Loucy (cell line): Measurements from ENCODE around the gene VAPB.

Experiments
- H2AFZ ChIP-seq: fragments of 200-600 bp; sonication (generic); 2 replicates; pipeline ENCODE4 v1.6.0; 2016; ENCODE audit warnings: antibody characterized with exemption, mild to moderate bottlenecking, low read length, moderate library complexity
- H3F3A ChIP-seq: fragments of 200-600 bp; 2 replicates; pipeline ENCODE4 v1.6.0; 2016; ENCODE audit warnings: antibody characterized with exemption, low read depth, mild to moderate bottlenecking
- H3K27me3 ChIP-seq: fragments of 200-600 bp; sonication (generic); 2 replicates; pipeline ENCODE4 v1.6.1; 2014; ENCODE audit warnings: low read length, mild to moderate bottlenecking; ENCODE audit not compliant: insufficient read depth, poor library complexity, severe bottlenecking
- H3K36me3 ChIP-seq: fragments of 200-600 bp; sonication (generic); 2 replicates; pipeline ENCODE4 v1.6.1; 2016; ENCODE audit warnings: low read length; ENCODE audit not compliant: insufficient read depth
- H3K4me1 ChIP-seq: fragments of 200-600 bp; sonication (generic); 2 replicates; pipeline ENCODE4 v1.5.1; 2014; ENCODE audit warnings: low read length, mild to moderate bottlenecking; ENCODE audit not compliant: insufficient read depth, poor library complexity, severe bottlenecking
- H3K4me2 ChIP-seq: fragments of 200-600 bp; sonication (generic); 2 replicates; pipeline ENCODE4 v1.6.0; 2014; ENCODE audit warnings: antibody characterized with exemption, low read length, low read depth, mild to moderate bottlenecking; ENCODE audit not compliant: poor library complexity, severe bottlenecking
- H3K4me3 ChIP-seq: fragments of 200-600 bp; sonication (generic); 2 replicates; pipeline ENCODE4 v1.5.1; 2014; ENCODE audit warnings: low read length, mild to moderate bottlenecking, mixed read lengths; ENCODE audit not compliant: poor library complexity, severe bottlenecking
- H3K79me2 ChIP-seq: fragments of 200-600 bp; sonication (generic); 2 replicates; pipeline ENCODE4 v1.6.1; 2014; ENCODE audit warnings: low read length; ENCODE audit not compliant: insufficient read depth
- H3K9ac ChIP-seq: fragments of 200-600 bp; sonication (generic); 2 replicates; pipeline ENCODE4 v1.6.0; 2014; ENCODE audit warnings: mild to moderate bottlenecking, low read depth, low read length, moderate library complexity; ENCODE audit not compliant: poor library complexity, severe bottlenecking
- H3K9me2 ChIP-seq: fragments of 200-600 bp; sonication (generic); replicated peaks from 2 replicates; pipeline ENCODE4 v1.6.1; 2016; ENCODE audit warnings: low read depth, low read length, mixed read lengths
- H3K9me3 ChIP-seq: fragments of 200-600 bp; sonication (generic); 2 replicates; pipeline ENCODE4 v1.6.1; 2014; ENCODE audit warnings: mild to moderate bottlenecking, antibody characterized with exemption, low read length, low read depth; ENCODE audit not compliant: insufficient read depth
- H4K20me1 ChIP-seq: fragments of 200-600 bp; sonication (generic); 2 replicates; pipeline ENCODE4 v1.6.0; 2014; ENCODE audit warnings: antibody characterized with exemption, low read length, mild to moderate bottlenecking; ENCODE audit not compliant: insufficient read depth, poor library complexity, severe bottlenecking
- CTCF ChIP-seq: fragments of 200-600 bp; sonication (generic); conservative IDR thresholded peaks from 2 replicates; pipeline ENCODE4 v1.5.1; 2014; ENCODE audit warnings: mild to moderate bottlenecking, antibody characterized with exemption, low read length
- EZH2phosphoT487 ChIP-seq: fragments of 200-600 bp; IDR thresholded peaks from 2 replicates; pipeline ENCODE4 v1.6.1; 2018; ENCODE audit warnings: antibody characterized with exemption, mild to moderate bottlenecking, moderate library complexity, borderline replicate concordance

The VAPB gene

GRCh38 chr20:58492795-58493524, 103.9 kb downstream of the VAPB start:
- H3K36me3 ChIP-seq = no peaks in the 10 kb centered on the region
- no peak overlapping the region for H3K4me2 ChIP-seq
- H3K4me1 ChIP-seq = no peaks in the 10 kb centered on the region
- no peak overlapping the region for H3K4me3 ChIP-seq
- H4K20me1 ChIP-seq = no peaks in the 10 kb centered on the region
- no peak for TF ChIP-seq CTCF
- no peak for TF ChIP-seq EZH2phosphoT487
- H3K9me3 ChIP-seq = no peaks in the 10 kb centered on the region
- no peaks in the 10 kb centered on the region for H3K79me2 ChIP-seq
- H3K27me3 ChIP-seq = no peaks in the 10 kb centered on the region
- H3K9ac ChIP-seq = no peak overlapping the region
- no peaks in the 10 kb centered on the region for H3K9me2 ChIP-seq
- no peak overlapping the region for H2AFZ ChIP-seq
- H3F3A ChIP-seq = no peaks in the 10 kb centered on the region

DNA sequence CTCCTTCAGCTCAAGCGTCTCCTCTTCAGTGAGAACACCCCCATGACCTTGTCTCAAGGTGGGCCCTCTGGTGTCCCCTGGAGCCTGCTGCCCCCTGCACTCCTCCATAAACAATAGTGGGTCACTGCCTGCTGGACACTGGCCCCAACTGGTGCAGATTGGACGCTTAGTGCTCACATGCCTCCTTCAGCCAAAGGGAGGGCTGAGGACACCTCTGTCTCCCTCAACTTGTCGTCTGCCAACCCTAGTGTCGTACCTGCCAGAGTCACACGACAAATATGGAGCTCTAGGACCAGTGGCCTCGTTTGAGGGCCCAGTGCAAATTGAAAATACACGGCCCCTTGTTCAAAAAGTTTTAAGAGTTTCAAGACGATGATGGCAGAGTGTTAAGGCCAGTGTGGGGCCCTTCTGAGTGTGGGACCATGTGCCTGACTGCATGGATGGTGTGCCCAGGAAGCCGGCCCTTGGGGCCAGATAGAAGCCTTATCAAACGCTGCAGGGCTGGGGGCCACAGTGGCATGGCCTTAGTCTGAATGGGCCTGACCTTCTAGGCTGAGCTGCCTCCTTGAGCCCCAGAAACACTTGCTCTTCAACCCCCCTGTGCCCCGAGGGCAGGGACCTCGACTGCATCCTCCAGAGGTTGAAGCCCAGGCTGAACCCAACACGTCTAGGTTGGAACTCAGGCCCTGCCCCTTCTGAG, 106.0 kb downstream of the VAPB start:
- no peak overlapping the region for H3K9ac ChIP-seq

GRCh38 chr20:58495623-58496428, 106.8 kb downstream of the VAPB start:
- Histone ChIP-seq H3K27me3 (no peaks in the 10 kb centered on the region), H2AFZ (no peak overlapping the region), H3K9me3 (no peaks in the 10 kb centered on the region), H3K9me2 (no peaks in the 10 kb centered on the region), H3K4me1 (no peaks in the 10 kb centered on the region), H3K4me3 (no peak overlapping the region), H3F3A (no peaks in the 10 kb centered on the region), H4K20me1 (no peaks in the 10 kb centered on the region), H3K36me3 (no peaks in the 10 kb centered on the region), H3K9ac (no peak overlapping the region), H3K79me2 (no peaks in the 10 kb centered on the region), H3K4me2 (no peak overlapping the region)
- TF ChIP-seq CTCF = no peak
- no peak for TF ChIP-seq EZH2phosphoT487

More for the DNA sequence above, 106.0 kb downstream of the VAPB start:
- no peaks in the 10 kb centered on the region for H3K79me2 ChIP-seq
- H3K9me3 ChIP-seq = no peaks in the 10 kb centered on the region
- H2AFZ ChIP-seq = no peak overlapping the region
- H3K4me1 ChIP-seq = no peaks in the 10 kb centered on the region
- H3K4me3 ChIP-seq = no peak overlapping the region
- no peaks in the 10 kb centered on the region for H3K27me3 ChIP-seq
- H3K9me2 ChIP-seq = no peaks in the 10 kb centered on the region
- H4K20me1 ChIP-seq = no peaks in the 10 kb centered on the region
- no peaks in the 10 kb centered on the region for H3K36me3 ChIP-seq
- no peaks in the 10 kb centered on the region for H3F3A ChIP-seq
- TF ChIP-seq EZH2phosphoT487 (no peak), CTCF (no peak)
- no peak overlapping the region for H3K4me2 ChIP-seq
